HL-60 (cell line): ENCODE results near the gene MYO3A.

ENCODE experiments used
- GABPA ChIP-seq: IDR thresholded peaks from 2 replicates; pipeline ENCODE4 v1.6.1; 2012; ENCODE audit warnings: low read depth
- POLR2AphosphoS5 ChIP-seq: IDR thresholded peaks from 2 replicates; pipeline ENCODE4 v1.6.1; 2012; ENCODE audit warnings: low read depth
- TF ChIP-seq, protein P1 (sequence below): IDR thresholded peaks from one replicate; pipeline ENCODE4 v1.5.1; 2011; ENCODE audit warnings: low read length, control low read depth, inconsistent platforms; ENCODE audit not compliant: insufficient read depth

DNA sequence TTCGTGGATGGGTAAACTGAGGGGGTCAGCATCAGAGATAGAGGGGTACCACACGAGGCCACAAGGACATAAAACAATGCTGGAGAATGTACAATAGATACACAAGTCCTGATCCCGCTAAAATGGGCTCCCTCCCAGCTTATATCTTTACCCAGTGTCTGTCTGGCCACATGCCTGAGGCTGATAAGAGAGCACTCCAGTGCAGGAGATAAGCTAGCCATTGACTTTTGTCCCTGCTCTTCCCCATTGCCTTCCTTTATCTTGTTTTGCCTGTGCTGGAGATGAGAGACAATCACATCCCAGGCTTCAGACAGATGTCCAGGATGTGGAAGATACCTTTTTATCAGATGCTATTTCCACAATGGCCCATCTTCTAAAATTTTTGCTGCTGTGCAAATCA lies 288.5 kb downstream of the MYO3A start:
- TF ChIP-seq, protein P1, sequence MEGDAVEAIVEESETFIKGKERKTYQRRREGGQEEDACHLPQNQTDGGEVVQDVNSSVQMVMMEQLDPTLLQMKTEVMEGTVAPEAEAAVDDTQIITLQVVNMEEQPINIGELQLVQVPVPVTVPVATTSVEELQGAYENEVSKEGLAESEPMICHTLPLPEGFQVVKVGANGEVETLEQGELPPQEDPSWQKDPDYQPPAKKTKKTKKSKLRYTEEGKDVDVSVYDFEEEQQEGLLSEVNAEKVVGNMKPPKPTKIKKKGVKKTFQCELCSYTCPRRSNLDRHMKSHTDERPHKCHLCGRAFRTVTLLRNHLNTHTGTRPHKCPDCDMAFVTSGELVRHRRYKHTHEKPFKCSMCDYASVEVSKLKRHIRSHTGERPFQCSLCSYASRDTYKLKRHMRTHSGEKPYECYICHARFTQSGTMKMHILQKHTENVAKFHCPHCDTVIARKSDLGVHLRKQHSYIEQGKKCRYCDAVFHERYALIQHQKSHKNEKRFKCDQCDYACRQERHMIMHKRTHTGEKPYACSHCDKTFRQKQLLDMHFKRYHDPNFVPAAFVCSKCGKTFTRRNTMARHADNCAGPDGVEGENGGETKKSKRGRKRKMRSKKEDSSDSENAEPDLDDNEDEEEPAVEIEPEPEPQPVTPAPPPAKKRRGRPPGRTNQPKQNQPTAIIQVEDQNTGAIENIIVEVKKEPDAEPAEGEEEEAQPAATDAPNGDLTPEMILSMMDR = no peak
- TF ChIP-seq POLR2AphosphoS5 (no peak), GABPA (no peak)
